ENCODE measurements around the gene DPYD. TPM values are rescaled to one million over a fixed set of nuclear protein-coding genes. Genes with fewer than 3 reads are reported as not detected.

The DPYD gene
- total and polyA plus RNA-seq, 10 of the 15 experiments (the other 5 are each of a cell fraction or from before 2014, with no cell fraction given): 5.7 to 23.8 (median 10.2) TPM

- no peaks in the 10 kb centered on the region for H3K79me2 ChIP-seq (ENCODE audit: control insufficient read depth, insufficient read depth, low read length)
- H3K4me1 ChIP-seq (ENCODE audit: control insufficient read depth, insufficient read depth, low read length): no peaks in the 10 kb centered on the region
- no peak overlapping the region for H2AFZ ChIP-seq (ENCODE audit: control insufficient read depth, low read depth, low read length)
- 0% methylated on average over 1 of the region's 1 CpG for WGBS (ENCODE audit: insufficient coverage, insufficient replicate concordance, low lambda C conversion rate, missing lambda C conversion rate)
- POLR2A ChIA-PET: no interaction called here
- H3K4me3 ChIP-seq: no peak overlapping the region
- no peak overlapping the region for H3K27ac ChIP-seq (ENCODE audit: control insufficient read depth, insufficient read depth)
- intact Hi-C loops (cut with micrococcal nuclease; ENCODE audit: unreplicated experiment): no loop called here
- H3K4me2 ChIP-seq (ENCODE audit: control insufficient read depth, insufficient read depth): no peak overlapping the region
- no peak for ATAC-seq
- in situ Hi-C loops (cut with MboI): no loop called here
- no peaks in the 10 kb centered on the region; the same call in 2 of the 3 replicates for H3K9me3 ChIP-seq (replicated peaks; ENCODE audit: control insufficient read depth, insufficient read depth, low read length)
- BruUV-seq (replicated peaks): no TSS peak
- CTCF ChIA-PET: no interaction called here
- H3K36me3 ChIP-seq (ENCODE audit: control insufficient read depth in 2 of 2, insufficient read depth in 2 of 2, low read length in 1 of 2): peaks cover 0 to 2% of the 10 kb centered on the region in 2 experiments; a peak in 1 of 4 replicates
- H3K27me3 ChIP-seq (replicated peaks in 1 of 2; ENCODE audit: control insufficient read depth in 2 of 2, insufficient read depth in 2 of 2, low read length in 1 of 2): no peaks in the 10 kb centered on the region
- SMC1A ChIA-PET (ENCODE audit: uncharacterized antibody, unreplicated experiment): interaction anchor here (1.6 to 1.8 kb wide), 2 partner anchors 23 to 37 kb away, joined by 4 to 6 read pairs; partner anchors contain the start of gene DPYD
- H3K9ac ChIP-seq (ENCODE audit: control insufficient read depth, insufficient read depth, low read length): no peak overlapping the region
- TF ChIP-seq ATF7 (IDR thresholded peaks at IDR 0.05; ENCODE audit: low read depth) (peak; percentile 49; the same call in 1 of the 2 replicates), ZZZ3 (IDR thresholded peaks at IDR 0.05; ENCODE audit: control insufficient read depth, insufficient read length, low read depth) (no peak), MYB (IDR thresholded peaks at IDR 0.05; ENCODE audit: borderline replicate concordance, low read depth, low read length) (no peak), BRCA1 (IDR thresholded peaks at IDR 0.05; ENCODE audit: low read depth, low read length) (no peak), CBFB (IDR thresholded peaks at IDR 0.05; ENCODE audit: low read depth) (no peak), NFYA (IDR thresholded peaks at IDR 0.05; ENCODE audit: borderline replicate concordance, low read depth, low read length) (no peak), DPF2 (IDR thresholded peaks at IDR 0.05) (no peak), MYC (IDR thresholded peaks at IDR 0.05; ENCODE audit: insufficient read depth, insufficient read length, insufficient replicate concordance, low read length, severe bottlenecking) (no peak)
- FAIRE-seq: no peak
- H4K20me1 ChIP-seq (ENCODE audit: control insufficient read depth, insufficient read depth): no peaks in the 10 kb centered on the region
- RAD21 ChIA-PET (ENCODE audit: unreplicated experiment): no interaction called here
- no peak for DNase-seq (ENCODE audit: low read depth, low spot score)
Measured at GRCh38 chr1:97883823-97884222, 37.0 kb downstream of the DPYD start.

DNA sequence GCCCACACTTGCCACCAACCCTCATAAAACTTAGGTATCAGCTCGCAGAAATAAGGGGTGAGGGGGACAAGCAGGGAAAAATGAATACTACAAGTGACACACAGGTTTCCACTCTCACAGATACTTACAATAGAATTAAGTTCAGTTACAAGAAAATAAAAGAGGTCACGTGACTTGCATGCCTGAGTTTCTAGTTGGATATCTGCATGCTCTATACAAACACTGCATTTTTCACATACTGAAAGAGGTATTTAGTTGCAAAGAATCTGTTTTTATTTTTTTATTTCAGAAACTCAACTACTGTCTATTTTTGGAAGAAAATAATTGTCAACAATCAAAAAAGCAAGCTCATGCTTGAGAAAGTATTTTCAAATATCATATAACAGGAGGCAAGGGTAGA is 43.5 kb downstream of the DPYD start:
- Histone ChIP-seq H3K27me3 (replicated peaks in 1 of 2; ENCODE audit: control insufficient read depth in 2 of 2, insufficient read depth in 2 of 2, low read length in 1 of 2) (no peaks in the 10 kb centered on the region), H3K27ac (ENCODE audit: control insufficient read depth, insufficient read depth) (no peak overlapping the region), H3K4me1 (ENCODE audit: control insufficient read depth, insufficient read depth, low read length) (no peaks in the 10 kb centered on the region), H3K36me3 (ENCODE audit: control insufficient read depth in 2 of 2, insufficient read depth in 2 of 2, low read length in 1 of 2) (no peaks in the 10 kb centered on the region; a peak in 1 of 4 replicates), H4K20me1 (ENCODE audit: control insufficient read depth, insufficient read depth) (no peaks in the 10 kb centered on the region), H3K9me3 (replicated peaks; ENCODE audit: control insufficient read depth, insufficient read depth, low read length) (no peaks in the 10 kb centered on the region), H3K4me3 (no peak overlapping the region), H3K9ac (ENCODE audit: control insufficient read depth, insufficient read depth, low read length) (no peak overlapping the region), H2AFZ (ENCODE audit: control insufficient read depth, low read depth, low read length) (no peak overlapping the region), H3K4me2 (ENCODE audit: control insufficient read depth, insufficient read depth) (no peak overlapping the region), H3K79me2 (ENCODE audit: control insufficient read depth, insufficient read depth, low read length) (no peaks in the 10 kb centered on the region)
- no TSS peak for BruUV-seq (replicated peaks)
- ChIA-PET CTCF (interaction anchor here (0.7 to 1.1 kb wide), 2 partner anchors 14 to 149 kb away, joined by 3 read pairs; no protein-coding TSS in a partner anchor), SMC1A (ENCODE audit: uncharacterized antibody, unreplicated experiment) (interaction anchor here (1.1 to 2.2 kb wide), 4 partner anchors 9 to 41 kb away, joined by 3 to 9 read pairs (median 5); no protein-coding TSS in a partner anchor), RAD21 (ENCODE audit: unreplicated experiment) (no interaction called here), POLR2A (interaction anchor here (0.5 kb wide), 1 partner anchor 25 kb away, joined by 4 read pairs; no protein-coding TSS in a partner anchor)
- intact Hi-C loops (cut with micrococcal nuclease; ENCODE audit: unreplicated experiment) (no loop called here), in situ Hi-C loops (cut with MboI) (no loop called here)
- no peak for FAIRE-seq
- 11% methylated on average over 2 of the region's 2 CpGs for WGBS (ENCODE audit: insufficient coverage, insufficient replicate concordance, low lambda C conversion rate, missing lambda C conversion rate)
- ATAC-seq: no peak
- DNase-seq (ENCODE audit: low read depth, low spot score): no peak
- TF ChIP-seq BRCA1 (IDR thresholded peaks at IDR 0.05; ENCODE audit: low read depth, low read length) (no peak), CREM (IDR thresholded peaks at IDR 0.05; ENCODE audit: low read depth) (no peak), CHD2 (IDR thresholded peaks at IDR 0.05; ENCODE audit: borderline replicate concordance, low read depth, low read length) (no peak), ZNF24 (IDR thresholded peaks at IDR 0.05) (no peak), CEBPB (IDR thresholded peaks at IDR 0.05; ENCODE audit: borderline replicate concordance in 1 of 2, low read depth in 2 of 2, low read length in 2 of 2) (no peak), TAF1 (IDR thresholded peaks at IDR 0.05; ENCODE audit: borderline replicate concordance, low read depth, low read length) (no peak), SMARCA5 (IDR thresholded peaks at IDR 0.05) (no peak), ZNF622 (IDR thresholded peaks at IDR 0.05) (no peak), ZNF274 (IDR thresholded peaks at IDR 0.05; ENCODE audit: insufficient read depth, insufficient read length) (no peak), EZH2 (IDR thresholded peaks at IDR 0.05; ENCODE audit: borderline replicate concordance, control insufficient read depth, low read depth, low read length) (no peak)

All from GM12878 (cell line).